NCI-H345 treated with DMSO at 0.1 percent for 48 hours (cell line): ENCODE measurements around the gene SLC7A1.

Source experiments
- DNase-seq: peaks from one replicate; lab custom pipeline; 2025; ENCODE audit not compliant: unreplicated experiment; lab: John Stamatoyannopoulos, UW

The SLC7A1 gene

GRCh38 chr13:29583073-29583785 lies 12.3 kb downstream of the SLC7A1 start:
- no peak for DNase-seq

- DNase-seq: no peak
Measured at GRCh38 chr13:29582171-29582570, 13.3 kb downstream of the SLC7A1 start.

GRCh38 chr13:29581666-29582065 lies 13.8 kb downstream of the SLC7A1 start:
- DNase-seq: no peak

GRCh38 chr13:29579094-29579493 lies 16.4 kb downstream of the SLC7A1 start:
- DNase-seq: no peak

DNA sequence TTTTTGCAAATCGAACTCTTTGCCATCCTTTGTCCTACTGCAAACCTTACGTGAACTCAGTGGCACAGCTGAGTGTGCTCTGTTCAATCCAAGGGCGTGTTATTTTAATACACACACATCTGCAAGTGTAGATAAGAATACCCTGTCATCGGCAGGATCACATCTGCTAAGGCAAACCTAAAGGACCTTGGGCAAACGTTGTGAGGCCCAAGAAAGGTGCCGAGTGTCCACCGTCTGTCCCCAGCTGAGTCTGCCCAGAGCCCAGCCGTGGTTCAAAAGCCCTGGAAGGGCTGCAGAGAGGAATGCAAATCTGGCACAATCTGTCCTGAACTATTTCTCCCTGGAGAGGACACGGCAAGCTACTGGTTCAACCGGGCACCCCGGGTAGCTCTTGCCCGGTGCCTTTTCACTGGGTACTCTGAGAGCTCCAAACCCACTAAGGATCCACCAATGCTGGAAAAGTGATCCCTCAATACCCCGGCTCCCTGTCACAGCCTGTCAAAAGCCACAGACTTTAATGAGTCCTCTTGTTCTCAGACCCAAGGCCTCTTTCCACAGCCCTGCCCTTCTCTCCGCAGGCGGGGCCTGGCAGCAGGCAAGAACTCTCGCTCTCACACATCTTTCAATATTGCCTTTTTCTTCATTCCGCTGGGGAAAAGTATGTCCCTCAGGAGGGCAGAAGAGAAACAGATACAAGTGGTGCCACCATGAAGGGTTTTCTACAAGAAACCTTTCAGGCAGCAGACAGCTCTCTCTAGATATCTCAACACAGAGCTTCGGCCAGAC lies 17.0 kb downstream of the SLC7A1 start:
- no peak for DNase-seq

DNA sequence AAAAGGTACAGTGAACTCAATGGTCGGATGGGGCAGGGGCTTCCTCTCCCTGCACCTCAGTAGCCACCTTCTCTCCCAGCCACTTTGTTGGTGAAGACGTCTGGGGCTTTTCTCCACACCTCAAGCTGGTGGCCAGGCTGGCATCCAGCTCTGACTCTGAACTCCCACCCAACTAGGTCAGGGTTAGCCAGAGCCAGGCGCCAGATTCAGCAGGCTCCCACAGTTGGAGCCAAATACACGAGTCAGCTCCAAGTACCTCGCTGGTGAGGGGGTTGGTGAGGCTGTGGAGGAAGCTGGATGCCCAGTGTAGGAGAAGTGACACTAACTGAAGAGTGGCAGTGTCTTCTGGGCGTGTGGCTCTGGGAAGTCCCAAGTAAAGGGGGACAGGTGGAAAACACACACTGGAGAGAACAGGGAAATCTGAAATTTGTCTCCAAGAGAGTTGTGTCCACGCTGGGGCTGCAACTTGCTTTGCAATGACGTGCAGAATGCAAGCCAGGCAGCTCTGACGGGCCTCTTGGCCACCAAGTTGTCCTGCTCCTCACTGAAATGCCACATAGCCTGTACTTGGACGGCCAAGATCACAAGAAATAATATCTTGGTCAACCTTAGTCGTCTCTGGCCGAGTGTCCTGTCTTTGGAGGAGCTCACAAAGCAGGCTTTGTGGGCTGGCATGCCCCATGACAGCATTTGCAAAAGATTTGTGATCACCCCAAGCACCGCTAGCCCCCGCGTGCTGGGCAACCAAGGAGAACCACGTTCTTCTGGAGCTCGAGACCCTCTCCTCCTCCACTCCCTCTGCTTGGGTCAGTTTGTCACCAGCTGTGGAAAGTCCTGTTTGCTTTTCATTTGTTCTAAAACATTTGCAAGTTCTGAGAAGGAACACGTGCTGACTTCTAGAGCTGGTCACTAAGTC lies 18.1 kb downstream of the SLC7A1 start:
- DNase-seq: no peak

DNA sequence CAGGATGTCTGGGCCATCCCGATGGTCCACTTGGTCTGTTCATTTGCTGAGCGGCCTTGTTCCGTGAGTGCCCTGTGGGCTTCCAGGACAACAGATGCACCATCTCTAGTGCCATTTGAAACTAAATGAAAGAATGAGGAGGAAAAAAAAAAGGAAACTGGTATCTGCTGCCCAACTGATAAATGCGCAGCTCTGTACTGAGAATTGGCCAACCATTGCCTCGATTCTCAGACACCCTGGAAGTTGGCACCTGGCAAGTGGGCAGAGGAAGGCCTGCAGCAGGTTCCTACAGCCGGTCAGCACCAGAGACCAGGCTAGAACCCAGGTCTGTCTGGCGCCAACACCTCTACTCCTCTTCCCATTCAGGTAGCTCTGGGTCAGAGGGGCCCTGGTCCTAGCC lies 18.9 kb downstream of the SLC7A1 start:
- no peak for DNase-seq

GRCh38 chr13:29575098-29575497 lies 20.4 kb downstream of the SLC7A1 start:
- no peak for DNase-seq

- DNase-seq: no peak
Measured at GRCh38 chr13:29573190-29573589, 22.3 kb downstream of the SLC7A1 start.

GRCh38 chr13:29572575-29572974 lies 22.9 kb downstream of the SLC7A1 start:
- no peak for DNase-seq

DNA sequence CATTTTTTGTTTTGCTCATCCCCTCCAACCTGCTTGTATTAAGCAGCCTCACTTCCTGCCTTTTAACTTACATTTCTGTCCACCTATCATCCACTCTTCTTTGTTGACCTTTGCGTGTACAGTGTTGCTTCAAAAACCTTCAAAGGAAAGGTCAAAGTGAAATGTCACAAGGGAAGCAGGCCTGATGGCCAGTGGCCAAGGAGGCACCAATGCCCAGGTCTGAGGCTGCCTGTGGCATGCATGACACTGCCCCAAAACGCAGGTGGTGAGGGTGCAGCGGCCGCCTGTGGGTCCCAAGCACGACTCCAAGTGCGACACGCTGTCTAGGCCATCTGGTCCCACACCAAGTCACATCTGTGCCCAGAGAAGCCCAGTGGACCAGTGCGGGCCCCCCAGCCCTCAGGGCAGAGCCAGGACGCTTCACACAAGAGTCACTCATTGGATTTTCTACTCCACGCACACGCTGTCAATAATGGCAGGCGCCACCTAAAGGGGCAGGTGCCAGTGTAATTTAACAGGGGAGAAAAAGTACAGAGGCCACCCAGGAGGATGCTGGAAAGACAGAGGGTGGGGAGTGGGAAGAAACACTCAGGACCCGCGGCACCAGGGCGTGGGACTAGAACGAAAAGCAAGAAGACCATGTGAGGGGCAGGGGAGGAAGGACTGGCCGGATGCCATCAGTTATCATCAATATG lies 23.5 kb downstream of the SLC7A1 start:
- no peak for DNase-seq

DNA sequence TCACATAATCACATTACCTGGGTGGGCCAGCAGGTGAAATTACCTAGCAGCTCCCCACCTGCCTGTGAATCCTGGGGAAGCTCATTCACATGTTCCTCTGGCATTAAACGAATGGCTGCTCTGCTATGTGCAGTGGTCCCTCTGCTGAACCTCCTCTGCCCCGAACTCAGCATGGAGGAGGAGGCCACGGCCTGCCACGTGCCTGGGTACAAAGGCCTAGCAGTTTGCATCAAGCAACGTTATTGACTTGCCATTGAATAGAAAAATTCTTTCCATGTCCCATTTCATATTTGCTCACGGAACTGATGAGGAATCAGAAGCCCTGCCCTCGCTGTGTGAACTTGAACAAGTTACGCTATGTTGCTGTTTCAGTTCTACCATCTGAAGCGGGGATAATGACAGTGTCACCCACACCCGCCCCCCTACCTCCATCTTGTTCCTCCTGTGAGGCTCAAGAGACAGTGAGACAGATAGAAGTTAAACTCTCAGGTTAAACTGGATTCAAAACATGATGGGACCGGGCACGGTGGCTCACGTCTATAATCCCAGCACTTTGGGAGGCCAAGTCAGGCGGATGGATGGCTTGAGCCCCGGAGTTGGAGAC lies 25.3 kb downstream of the SLC7A1 start:
- no peak for DNase-seq

- DNase-seq: no peak
Measured at GRCh38 chr13:29569253-29570050, 26.0 kb downstream of the SLC7A1 start.

- DNase-seq: no peak
Measured at GRCh38 chr13:29568731-29569130, 26.8 kb downstream of the SLC7A1 start.

GRCh38 chr13:29567411-29567810 lies 28.1 kb downstream of the SLC7A1 start:
- no peak for DNase-seq

DNA sequence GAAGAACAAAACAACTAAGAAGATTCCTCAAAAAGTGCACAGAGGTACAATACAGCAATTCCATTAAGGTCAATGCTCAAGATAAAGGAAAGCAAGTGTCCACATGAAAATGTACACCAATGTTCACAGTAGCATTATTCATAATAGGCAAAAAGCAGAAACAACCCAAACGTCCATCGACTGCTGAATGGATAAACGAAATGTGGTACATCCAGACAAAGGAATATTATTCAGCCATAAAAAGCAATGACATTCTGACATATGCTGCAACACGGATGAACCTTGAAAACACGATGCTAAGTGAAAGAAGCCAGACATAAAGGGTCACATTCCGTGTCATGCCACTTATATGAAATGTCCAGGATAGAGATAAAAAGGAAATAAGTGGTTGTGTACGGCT lies 29.3 kb downstream of the SLC7A1 start:
- no peak for DNase-seq

DNA sequence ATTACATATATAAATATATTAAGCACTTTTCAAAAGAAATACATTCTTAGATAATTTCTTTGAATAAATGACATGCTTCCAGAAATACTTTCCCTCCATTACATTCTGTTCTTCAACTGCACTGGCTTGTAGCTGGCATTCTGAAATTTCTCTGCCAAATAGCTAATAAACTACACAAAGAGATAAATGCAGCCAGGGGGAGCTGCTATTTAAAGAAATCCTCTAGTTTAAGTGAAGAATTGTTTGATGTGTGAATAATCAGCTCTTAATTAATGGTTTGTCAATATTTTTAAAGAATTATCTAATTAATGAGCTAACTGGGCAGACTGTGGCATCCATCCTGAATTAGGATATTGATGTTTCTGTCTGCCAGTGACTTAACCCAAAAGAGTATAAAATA lies 30.7 kb downstream of the SLC7A1 start:
- DNase-seq: no peak

DNA sequence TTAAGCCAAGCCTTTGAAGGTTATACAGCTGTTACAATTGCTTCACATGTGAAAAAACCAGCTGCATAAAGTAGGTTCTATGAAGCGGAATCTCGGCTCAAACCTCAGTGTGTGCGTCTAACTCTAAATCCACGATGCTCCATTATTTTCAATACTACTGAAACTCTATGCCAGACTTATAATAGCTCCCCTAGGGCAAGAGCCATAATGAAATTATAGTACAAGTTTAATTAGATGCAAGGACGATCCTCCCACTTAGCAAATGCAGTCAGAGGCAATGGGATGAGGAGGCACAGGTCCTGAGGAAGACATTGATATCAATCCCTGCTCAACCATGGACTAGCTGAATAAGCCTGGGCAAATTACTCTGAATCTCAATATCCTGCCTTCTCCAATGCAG lies 31.1 kb downstream of the SLC7A1 start:
- no peak for DNase-seq

- DNase-seq: no peak
Measured at GRCh38 chr13:29563941-29564340, 31.5 kb downstream of the SLC7A1 start.
